T-helper 1 cell treated with Interleukin-12 subunit alpha and Interleukin-12 subunit beta and Interleukin-4 antibody, amounts not matched to agents 30 ng/mL and 1 ng/mL, for 36 hours (primary cell): ENCODE measurements around the gene MAGEA10. TPM values are rescaled to one million over a fixed set of nuclear protein-coding genes. Genes with fewer than 3 reads are reported as not detected.

Source experiments
- total RNA-seq: library from RNA; stranded (reverse); gene quantifications from 2 replicates; pipeline ENCODE4 v1.2.3, GENCODE V29; 2022

MAGEA10 gene
- total RNA-seq, 1 donor from 2014 or later, result not detected

Other genes with a start within 250 kb of the MAGEA10 start
- not detected in 2 replicates for gene MAGEA4, start 225.7 kb downstream of the MAGEA10 start, total RNA-seq
- not detected in 2 replicates for gene GABRE, start 163.9 kb downstream of the MAGEA10 start, total RNA-seq